Kidney tubule cell (primary cell): Measurements from ENCODE around the gene NCOA7.

ENCODE experiments used
- DNase-seq: peaks from one replicate; pipeline ENCODE4 v3.0.0-alpha.2; 2018; ENCODE audit warnings: low spot score

The NCOA7 gene

GRCh38 chr6:125814481-125814880 is 23.7 kb downstream of the NCOA7 start:
- DNase-seq: no peak

- no peak for DNase-seq
These were observed 24.5 kb downstream of the NCOA7 start for GRCh38 chr6:125815080-125815910.

- DNase-seq: no peak
These were observed 26.1 kb downstream of the NCOA7 start for GRCh38 chr6:125816828-125817280.

- DNase-seq: no peak
These were observed 27.5 kb downstream of the NCOA7 start for GRCh38 chr6:125818225-125818657.

GRCh38 chr6:125818772-125819260 is 28.1 kb downstream of the NCOA7 start:
- DNase-seq: no peak

GRCh38 chr6:125819535-125820326 is 29.0 kb downstream of the NCOA7 start:
- no peak for DNase-seq

GRCh38 chr6:125821825-125822281 is 31.1 kb downstream of the NCOA7 start:
- no peak for DNase-seq

- no peak for DNase-seq
These were observed 32.4 kb downstream of the NCOA7 start for GRCh38 chr6:125823180-125823579.

- DNase-seq: no peak
These were observed 34.4 kb downstream of the NCOA7 start for GRCh38 chr6:125824946-125825771.

- DNase-seq: no peak
These were observed 36.1 kb downstream of the NCOA7 start for GRCh38 chr6:125826695-125827463.

- DNase-seq: no peak
These were observed 37.1 kb downstream of the NCOA7 start for GRCh38 chr6:125827788-125828320.

- DNase-seq: no peak
These were observed 37.8 kb downstream of the NCOA7 start for GRCh38 chr6:125828476-125829039.

- no peak for DNase-seq
These were observed 38.7 kb downstream of the NCOA7 start for GRCh38 chr6:125829433-125829832.

- no peak for DNase-seq
These were observed 40.9 kb downstream of the NCOA7 start for GRCh38 chr6:125831659-125832058.

GRCh38 chr6:125832391-125833117 is 41.8 kb downstream of the NCOA7 start:
- no peak for DNase-seq

- no peak for DNase-seq
These were observed 43.6 kb downstream of the NCOA7 start for GRCh38 chr6:125834348-125834747.

GRCh38 chr6:125835221-125835744 is 44.5 kb downstream of the NCOA7 start:
- DNase-seq: no peak

- no peak for DNase-seq
These were observed 45.7 kb downstream of the NCOA7 start for GRCh38 chr6:125836466-125836865.

- DNase-seq: no peak
These were observed 48.7 kb downstream of the NCOA7 start for GRCh38 chr6:125839471-125839870.

GRCh38 chr6:125839879-125840278 is 49.1 kb downstream of the NCOA7 start:
- no peak for DNase-seq
